Embryonic facial prominence (tissue), 1 donor: ENCODE data around the gene CNMD.

Experiments
- DNase-seq: peaks from one replicate; pipeline ENCODE4 v3.0.0-alpha.2; 2016; ENCODE audit errors: extremely low spot score

CNMD gene

GRCh38 chr13:52739468-52740071 lies at the start of gene CNMD:
Gene CNMD, minus strand, starts transcription at chr13:52739820. Its CDS starts 119 bp downstream, at chr13:52739701.
- no peak for DNase-seq

DNA sequence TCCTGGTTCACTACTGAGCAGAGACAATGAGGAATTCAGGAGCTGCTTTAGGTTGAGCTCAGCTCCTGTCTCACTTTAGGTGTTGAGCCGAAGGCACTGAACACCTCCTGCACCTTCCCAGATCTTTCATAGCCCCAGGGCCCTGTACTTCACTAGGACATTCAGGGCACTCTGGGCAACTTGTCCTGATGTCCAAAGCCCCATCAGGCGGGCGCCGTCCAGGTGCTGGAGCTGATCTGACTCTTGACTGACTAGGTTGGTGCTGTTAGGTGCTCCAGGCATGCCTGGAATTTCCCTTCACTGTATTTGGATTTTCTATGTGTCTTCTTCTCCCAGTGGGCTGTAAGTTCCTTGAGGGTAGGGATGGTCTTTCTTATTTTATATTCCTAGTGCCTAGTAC lies 48.4 kb upstream of the CNMD start:
- no peak for DNase-seq

DNA sequence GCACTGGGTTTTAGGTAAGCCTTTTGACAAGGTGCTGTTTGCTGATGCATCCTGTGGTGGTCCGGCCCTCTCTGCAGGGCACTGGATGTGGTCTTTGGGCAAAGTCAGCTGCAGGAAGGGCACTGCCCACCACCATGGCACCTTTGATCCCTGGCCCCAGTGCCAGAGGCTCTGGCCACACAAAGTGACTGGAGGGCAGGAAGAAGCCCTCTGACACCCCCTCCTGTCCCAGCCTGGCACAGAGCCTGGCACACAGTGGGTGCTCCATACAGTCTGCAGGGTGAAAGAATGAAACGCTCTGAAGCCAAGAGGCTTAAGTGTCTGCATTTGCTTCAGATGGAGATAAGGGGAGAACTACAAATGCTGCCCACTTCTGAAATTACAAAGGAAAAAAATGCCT lies 47.6 kb upstream of the CNMD start:
- no peak for DNase-seq

GRCh38 chr13:52786766-52787165 lies 47.1 kb upstream of the CNMD start:
- DNase-seq = no peak

- DNase-seq = no peak
Observed at GRCh38 chr13:52785739-52786138, 46.1 kb upstream of the CNMD start.

GRCh38 chr13:52784591-52785340 lies 45.1 kb upstream of the CNMD start:
- no peak for DNase-seq

GRCh38 chr13:52783943-52784342 lies 44.3 kb upstream of the CNMD start:
- DNase-seq = no peak

DNA sequence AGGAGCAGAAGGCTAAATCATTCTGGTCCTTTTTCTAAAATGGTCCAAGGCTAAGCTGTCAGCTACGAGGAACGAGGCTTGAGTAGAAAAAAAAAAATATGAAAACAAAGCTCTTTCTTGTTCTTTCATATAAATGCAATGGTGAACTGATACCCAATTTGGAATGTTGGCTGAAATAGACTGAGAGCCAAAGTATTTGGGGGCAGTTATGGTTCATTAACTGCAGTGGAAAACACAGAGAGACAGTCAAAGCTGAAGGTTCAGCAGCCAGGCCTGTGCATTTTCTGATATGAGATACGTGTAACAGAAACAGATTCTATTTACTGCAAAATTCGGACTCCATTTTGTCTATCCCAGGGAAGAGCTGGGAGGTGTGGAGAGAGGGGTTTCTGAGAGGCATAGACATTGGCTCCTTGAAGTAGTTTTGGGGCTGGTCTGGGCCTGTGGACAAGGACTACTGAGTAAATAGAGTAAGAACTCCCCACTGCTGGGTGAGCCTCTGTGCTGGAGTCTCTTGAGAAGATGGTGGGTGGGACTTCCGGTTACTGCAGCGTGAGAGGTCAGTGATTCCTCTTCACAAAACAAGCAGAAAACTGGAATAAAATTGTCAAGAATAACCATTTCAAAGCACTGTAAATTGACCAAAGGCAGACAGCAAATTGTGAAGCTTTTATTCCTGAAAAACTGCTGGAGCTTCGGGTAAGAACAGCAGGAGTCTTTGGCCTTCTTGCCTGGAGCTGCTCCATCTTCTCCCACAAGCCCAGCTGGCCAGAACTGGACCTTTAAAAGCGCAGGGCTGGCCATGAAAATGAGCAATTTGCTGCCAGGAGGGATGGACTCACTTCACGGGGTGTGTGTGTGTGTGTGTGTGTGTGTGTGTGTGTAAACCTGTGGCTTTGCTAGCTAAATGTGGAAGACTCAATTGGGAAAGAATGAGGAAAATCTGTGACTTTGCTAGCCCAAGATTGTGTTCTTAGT lies 43.1 kb upstream of the CNMD start:
- DNase-seq = no peak

DNA sequence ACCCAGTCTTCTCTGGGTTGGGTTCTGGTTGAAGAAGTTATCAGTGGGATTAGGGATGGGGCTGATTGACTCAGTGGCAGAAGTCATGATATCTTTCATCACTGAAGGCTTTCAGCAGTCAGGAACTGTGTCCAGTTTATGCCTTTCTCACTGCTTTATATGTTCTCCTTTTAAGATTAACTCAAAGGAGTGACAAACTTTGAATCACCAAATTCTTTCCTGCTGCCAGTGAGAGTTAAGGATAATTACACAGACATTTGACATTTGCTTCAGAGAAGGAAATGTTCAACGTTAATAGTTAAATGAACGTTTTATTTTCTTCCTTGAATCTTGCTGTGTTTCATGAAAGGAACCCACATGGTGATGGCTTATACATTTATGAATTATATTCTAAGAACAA lies 41.0 kb upstream of the CNMD start:
- DNase-seq = no peak

DNA sequence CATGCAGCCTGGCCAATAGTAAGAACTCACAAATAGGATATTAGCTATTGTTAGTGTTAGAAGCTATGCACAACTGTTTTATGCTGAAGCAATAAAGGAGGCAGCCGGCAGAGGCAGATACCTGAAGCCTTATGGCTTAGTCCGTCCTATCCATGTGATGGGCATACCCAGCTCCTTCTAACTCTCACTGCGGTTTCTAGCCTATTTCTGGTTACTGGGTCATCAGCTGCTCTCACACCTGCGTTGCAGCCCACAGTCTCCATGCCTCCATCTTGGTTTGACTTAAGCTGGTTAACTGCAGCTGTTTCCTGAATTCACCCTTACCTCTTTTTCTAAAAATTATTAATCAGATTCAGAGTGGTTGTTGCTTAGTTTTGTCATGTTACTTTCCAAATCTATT lies 40.5 kb upstream of the CNMD start:
- no peak for DNase-seq

DNA sequence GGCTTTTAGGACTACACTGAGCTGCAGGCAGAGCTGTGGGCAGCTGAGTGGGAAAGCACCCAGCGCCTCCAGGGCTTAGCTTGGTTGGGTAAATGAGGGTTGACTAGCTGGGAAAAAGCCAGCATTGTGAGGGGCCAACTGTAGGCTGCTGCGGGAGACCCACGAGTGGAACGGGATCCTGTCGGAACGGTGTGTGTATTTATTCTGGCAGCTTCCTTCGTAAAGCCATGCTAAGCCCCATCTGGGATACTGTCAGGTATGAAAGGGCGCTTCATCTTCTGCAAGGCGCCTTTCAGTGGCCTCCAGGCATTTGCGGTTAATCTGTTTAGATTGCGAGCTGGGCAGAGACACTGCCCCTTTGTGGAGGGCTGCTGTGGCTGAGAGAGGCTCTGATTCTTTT lies 39.5 kb upstream of the CNMD start:
- peak; percentile 34 for DNase-seq

DNA sequence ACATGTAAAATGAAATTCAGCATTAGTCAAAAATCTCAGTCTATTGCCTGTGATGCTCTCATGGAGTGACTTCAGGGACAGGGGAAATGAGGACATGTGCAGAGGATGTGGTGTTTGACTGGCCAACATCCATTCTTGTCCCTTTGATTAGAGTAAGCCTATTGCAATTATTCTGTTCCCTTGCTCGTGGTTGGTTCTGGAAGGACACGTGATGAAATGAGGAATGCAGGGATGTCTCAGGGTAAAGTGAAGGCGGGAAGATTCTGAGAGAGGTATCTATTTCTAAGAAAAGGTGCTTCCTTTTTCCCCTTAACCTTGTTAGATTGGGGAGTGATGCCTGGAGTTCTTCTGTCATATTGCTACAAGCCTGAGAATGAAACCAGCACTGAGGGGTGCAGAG lies 37.1 kb upstream of the CNMD start:
- DNase-seq = no peak

DNA sequence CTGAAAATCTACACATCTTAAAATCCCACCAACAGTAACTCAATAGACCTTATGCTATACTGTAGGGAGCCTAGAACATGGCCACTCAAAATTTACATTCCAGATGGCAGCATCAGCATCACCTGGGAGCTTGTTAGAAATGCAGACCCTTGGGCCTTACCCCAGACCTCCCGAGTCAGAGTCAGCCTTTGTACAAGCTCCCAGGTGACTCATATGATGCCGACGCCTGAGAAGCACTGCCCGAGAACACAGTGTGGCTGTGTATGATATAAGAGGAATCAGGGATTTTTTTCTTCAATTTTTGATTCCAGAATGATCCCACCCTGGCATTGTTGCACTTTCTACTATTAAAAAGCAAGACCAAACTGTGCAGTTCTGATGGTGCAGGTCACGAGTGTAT lies 35.9 kb upstream of the CNMD start:
- no peak for DNase-seq

- DNase-seq = no peak
Observed at GRCh38 chr13:52767949-52768516, 28.4 kb upstream of the CNMD start.

DNA sequence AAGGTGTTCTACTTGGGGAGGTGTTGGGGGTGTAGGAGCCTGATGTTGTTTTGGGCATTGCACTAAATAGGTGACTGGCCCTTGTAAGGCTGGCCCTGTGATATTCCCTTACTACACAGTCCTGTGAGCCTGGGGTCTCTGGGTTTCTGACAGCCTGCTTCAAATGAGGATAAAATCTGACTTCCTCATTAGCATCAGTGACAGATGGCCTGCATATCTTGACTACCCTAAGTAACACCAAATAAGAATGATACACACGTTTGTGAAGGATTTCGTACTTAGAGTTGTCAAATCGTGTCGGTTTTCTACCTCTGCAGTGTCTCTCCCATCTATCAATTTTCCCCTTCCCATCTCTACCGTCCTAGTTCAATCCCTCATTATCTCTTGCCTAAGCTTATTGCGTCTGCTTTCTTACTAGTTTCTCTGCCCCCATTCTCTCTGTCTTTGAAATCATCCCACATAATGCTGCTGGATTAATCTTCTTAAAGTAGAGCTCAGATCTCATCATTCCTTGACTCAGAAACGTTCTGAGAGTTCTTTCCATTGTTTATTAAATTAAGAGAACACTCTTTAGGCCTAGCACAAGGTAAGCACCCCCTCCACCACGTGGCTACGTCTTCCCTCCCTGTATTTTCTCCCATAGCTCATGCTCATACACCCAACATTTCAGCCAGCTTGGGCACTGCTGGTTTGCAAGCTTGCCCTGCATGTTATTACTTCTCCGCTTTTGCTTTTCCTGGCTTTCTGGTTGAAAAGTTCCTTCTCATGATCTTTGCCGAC lies 26.2 kb upstream of the CNMD start:
- no peak for DNase-seq

- no peak for DNase-seq
Observed at GRCh38 chr13:52760077-52760476, 20.5 kb upstream of the CNMD start.

GRCh38 chr13:52758114-52758513 lies 18.5 kb upstream of the CNMD start:
- DNase-seq = no peak

- DNase-seq = no peak
Observed at GRCh38 chr13:52751196-52751595, 11.6 kb upstream of the CNMD start.

GRCh38 chr13:52750713-52751112 lies 11.1 kb upstream of the CNMD start:
- DNase-seq = no peak

- DNase-seq = no peak
Observed at GRCh38 chr13:52749419-52749818, 9.8 kb upstream of the CNMD start.

GRCh38 chr13:52746141-52746540 lies 6.5 kb upstream of the CNMD start:
- no peak for DNase-seq
